GM12873 (cell line): ENCODE results near the gene DOC2A.

Experiments used
- CTCF ChIP-seq: IDR thresholded peaks from 2 replicates; pipeline ENCODE4 v1.5.1; 2012; ENCODE audit warnings: low read depth, mild to moderate bottlenecking, moderate library complexity, low read length, control low read depth; ENCODE audit not compliant: insufficient read depth; ENCODE audit errors: missing control alignments

Gene DOC2A

GRCh38 chr16:30051518-30051917 lies 40.7 kb upstream of the DOC2A start:
- TF ChIP-seq CTCF: no peak

- no peak for TF ChIP-seq CTCF
These were observed 39.0 kb upstream of the DOC2A start for GRCh38 chr16:30049871-30050270.

GRCh38 chr16:30046588-30046987 lies 35.8 kb upstream of the DOC2A start:
- no peak for TF ChIP-seq CTCF

GRCh38 chr16:30046178-30046577 lies 35.4 kb upstream of the DOC2A start:
- no peak for TF ChIP-seq CTCF

- TF ChIP-seq CTCF: peak; percentile 27
These were observed 31.0 kb upstream of the DOC2A start for GRCh38 chr16:30041841-30042240.

- no peak for TF ChIP-seq CTCF
These were observed 29.4 kb upstream of the DOC2A start for GRCh38 chr16:30040221-30040620.

- TF ChIP-seq CTCF: no peak
These were observed 22.4 kb upstream of the DOC2A start for GRCh38 chr16:30033270-30033669.

- peak; percentile 85 for TF ChIP-seq CTCF
These were observed 21.4 kb upstream of the DOC2A start for GRCh38 chr16:30032083-30032819.
